Measurements from ENCODE around the gene RAPGEF4. TPM values are rescaled to one million over a fixed set of nuclear protein-coding genes. Genes with fewer than 3 reads are reported as not detected.

The RAPGEF4 gene
- total RNA-seq, 1 donor from 2014 or later = 7.2 TPM

DNA sequence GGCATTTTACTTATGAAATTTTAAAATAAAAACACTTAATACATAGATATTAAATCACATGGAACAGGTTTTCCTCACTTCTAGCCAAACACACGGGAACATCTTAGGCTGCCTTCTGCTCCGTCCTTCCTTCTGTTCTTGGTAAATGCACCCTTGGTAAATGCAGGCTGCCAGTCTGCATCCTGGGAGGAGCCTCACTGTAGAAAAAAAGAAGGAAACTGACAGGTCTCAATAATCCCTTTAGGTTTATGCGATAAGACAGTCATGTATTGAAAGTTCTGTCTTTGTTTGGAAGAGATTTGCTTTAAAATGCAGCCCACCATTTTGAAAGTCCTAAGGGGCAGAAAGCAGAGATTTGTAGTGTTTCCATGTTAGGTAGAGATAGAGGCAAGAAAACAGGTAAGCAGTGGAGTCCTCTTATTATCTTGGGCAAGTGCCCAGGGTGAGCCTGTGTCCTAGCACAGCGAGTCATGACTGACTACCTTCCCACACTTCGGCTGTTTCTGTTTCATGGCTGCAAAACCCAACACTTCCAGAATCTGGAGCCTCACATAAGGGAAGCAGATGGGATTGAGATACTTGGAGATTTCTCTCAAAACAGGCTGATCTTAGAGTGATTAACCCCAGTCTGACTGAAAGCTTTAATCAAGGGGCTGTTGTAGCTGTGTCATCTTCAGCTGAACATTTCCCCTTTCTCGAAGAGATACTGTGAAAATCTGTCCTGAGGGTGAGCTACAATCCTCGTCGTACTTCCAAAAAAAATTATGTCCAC lies 208.6 kb downstream of the RAPGEF4 start:
- DNase-seq (no peak), ATAC-seq (ENCODE audit: poor library complexity) (no peak)
- intact Hi-C loops (cut with DNase I) = no loop called here

DNA sequence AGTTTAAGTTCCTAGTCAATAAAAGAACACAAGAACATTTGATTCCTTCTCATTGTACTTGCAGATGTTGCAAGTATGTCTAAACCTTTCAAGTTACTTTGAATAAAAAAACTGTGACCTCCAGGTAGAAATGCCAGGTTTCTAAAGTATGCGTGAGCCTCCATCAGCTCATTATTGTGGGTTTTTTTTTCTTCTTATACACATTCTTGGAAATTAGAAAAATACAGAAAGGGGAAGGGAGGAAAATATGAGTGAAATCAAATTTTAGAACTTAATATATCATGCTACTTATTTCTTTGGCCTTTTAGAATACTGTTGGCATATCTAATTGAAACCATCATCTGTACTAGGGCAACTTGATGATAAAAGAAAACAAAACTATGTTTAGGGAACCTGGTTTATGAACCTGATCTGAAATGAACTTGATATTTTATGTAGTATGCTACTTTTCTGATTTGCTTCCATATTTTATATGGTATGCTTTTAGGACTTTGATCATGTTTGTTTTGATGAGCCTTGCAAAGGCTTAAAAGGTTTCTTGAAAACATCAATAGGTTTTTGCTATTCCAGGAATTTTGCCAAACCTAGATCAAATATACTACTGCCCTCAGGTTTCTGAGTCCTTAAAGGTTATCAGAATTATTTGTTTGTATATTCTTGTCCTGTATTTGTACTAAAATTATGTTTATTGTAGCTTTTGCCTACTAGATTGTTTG lies 209.3 kb downstream of the RAPGEF4 start:
- DNase-seq (no peak), ATAC-seq (ENCODE audit: poor library complexity) (no peak)
- intact Hi-C loops (cut with DNase I) = no loop called here

GRCh38 chr2:172945510-172945850 lies 209.8 kb downstream of the RAPGEF4 start:
- no peak for DNase-seq
- intact Hi-C loops (cut with DNase I) = no loop called here
- ATAC-seq (ENCODE audit: poor library complexity) = no peak

- intact Hi-C loops (cut with DNase I) = no loop called here
- no peak for ATAC-seq (ENCODE audit: poor library complexity)
- no peak for DNase-seq
Observed at GRCh38 chr2:172947461-172948153, 212.0 kb downstream of the RAPGEF4 start.

DNA sequence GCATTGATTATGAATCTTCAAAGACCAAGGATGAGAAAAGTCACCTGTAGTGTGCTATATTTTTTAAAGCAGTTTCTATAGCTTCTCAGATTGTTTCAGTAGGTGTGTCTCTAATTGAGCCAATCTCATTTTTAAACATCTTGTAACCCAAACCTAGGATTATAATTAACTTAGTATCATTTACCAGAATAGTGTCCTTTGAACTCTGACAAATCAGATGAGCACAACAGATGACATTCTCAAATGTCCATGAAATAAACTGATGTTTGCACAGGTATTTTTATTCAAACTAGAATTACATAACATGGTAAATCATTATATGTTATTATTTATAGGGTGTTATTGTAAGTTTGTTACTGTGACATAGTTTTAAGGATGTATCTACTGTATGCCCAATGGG lies 213.9 kb downstream of the RAPGEF4 start:
- DNase-seq = no peak
- intact Hi-C loops (cut with DNase I) = no loop called here
- no peak for ATAC-seq (ENCODE audit: poor library complexity)

DNA sequence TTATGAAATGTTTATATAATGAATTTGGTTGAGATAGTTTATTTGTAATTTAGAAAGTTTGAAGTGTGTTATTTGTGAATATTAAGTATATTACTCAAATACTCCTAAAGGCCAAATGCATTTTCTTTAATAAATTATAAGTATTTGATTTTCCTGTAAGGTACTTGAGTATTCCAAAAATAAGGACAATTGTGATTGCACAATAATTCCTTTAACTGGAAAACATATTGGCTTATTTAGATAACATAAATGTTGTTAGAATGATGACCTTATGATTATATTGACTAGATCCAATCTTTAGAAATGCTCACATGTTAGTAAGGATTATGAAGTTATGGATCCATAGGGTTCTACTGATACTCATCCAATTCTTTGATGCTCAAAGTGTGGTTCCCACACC lies 214.9 kb downstream of the RAPGEF4 start:
- DNase-seq (no peak), ATAC-seq (ENCODE audit: poor library complexity) (no peak)
- intact Hi-C loops (cut with DNase I) = no loop called here

- intact Hi-C loops (cut with DNase I) = no loop called here
- DNase-seq (no peak), ATAC-seq (ENCODE audit: poor library complexity) (no peak)
Observed at GRCh38 chr2:172951554-172951953, 215.9 kb downstream of the RAPGEF4 start.

DNA sequence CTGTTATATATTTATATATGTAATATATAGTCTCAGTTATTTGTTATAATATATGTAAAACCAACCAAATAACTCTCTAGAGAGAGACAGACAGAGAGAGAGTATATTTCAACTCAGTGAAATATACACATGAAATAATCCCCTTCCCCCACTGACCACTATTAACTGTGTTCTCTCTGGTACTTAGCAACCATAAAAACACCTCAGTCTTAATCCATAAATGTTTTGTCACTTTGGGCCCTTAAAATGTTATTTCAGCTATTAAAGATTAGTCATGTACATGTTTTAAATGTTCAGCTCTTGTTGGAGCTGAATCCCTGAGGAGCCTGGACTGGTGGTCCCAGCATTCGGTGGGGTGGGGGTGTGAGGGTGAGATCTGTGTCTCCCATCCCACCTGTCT lies 217.8 kb downstream of the RAPGEF4 start:
- intact Hi-C loops (cut with DNase I) = no loop called here
- DNase-seq (no peak), ATAC-seq (ENCODE audit: poor library complexity) (no peak)

- DNase-seq = no peak
- intact Hi-C loops (cut with DNase I) = no loop called here
- no peak for ATAC-seq (ENCODE audit: poor library complexity)
Observed at GRCh38 chr2:172953970-172954852, 218.6 kb downstream of the RAPGEF4 start.

GRCh38 chr2:172955587-172955986 lies 219.9 kb downstream of the RAPGEF4 start:
- ATAC-seq (ENCODE audit: poor library complexity) (no peak), DNase-seq (no peak)
- intact Hi-C loops (cut with DNase I) = no loop called here

GRCh38 chr2:172957734-172958133 lies 222.1 kb downstream of the RAPGEF4 start:
- ATAC-seq (ENCODE audit: poor library complexity) (no peak), DNase-seq (no peak)
- intact Hi-C loops (cut with DNase I) = no loop called here

- DNase-seq (no peak), ATAC-seq (ENCODE audit: poor library complexity) (no peak)
- intact Hi-C loops (cut with DNase I) = no loop called here
Observed at GRCh38 chr2:172962082-172962481, 226.4 kb downstream of the RAPGEF4 start.

DNA sequence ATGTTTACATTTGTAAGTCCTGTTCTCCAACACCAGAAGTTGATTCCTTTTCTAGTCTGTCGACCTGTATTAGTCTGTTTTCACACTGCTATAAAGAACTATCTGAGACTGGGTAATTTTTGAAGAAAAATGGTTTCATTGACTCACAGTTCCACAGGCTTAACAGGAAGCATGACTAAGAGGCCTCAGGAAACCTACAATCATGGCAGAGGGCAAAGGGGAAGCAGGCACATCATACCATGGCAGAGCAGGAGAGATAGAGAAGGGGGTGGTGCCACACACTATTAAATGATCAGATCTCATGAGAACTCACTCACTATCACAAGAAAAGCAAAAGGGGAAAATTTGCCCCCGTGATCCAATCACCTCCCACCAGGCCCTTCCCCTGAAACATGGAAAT lies 227.2 kb downstream of the RAPGEF4 start:
- DNase-seq (no peak), ATAC-seq (ENCODE audit: poor library complexity) (no peak)
- intact Hi-C loops (cut with DNase I) = no loop called here

DNA sequence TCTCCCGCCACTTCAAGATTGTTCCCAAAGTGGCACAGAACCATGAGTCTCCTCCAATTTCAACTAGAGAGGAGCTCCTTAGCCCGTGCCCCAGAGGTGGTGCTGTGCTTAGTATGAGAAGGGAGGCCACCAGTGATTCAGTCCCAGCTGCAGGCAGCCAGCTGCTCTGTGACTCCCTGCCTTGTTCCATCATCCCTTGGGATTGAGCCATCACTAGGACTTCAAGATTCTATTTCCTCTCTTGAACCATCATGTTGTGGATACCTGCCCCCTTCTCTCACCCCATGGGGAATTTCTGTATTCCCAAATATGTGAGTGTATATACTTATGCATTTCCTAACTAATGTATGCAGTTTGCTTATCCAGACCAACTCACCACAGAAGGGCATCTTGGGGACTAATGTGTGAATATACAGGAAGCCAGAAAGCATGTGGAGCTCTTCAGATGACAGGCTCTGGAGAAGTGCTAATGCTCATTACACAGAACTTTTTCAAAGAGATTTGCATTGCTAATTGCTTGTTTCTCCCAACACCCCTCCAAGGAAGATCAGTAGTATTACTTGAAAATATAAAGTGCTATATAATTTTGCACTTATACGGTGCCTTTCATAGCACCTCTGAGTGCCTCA lies 229.0 kb downstream of the RAPGEF4 start:
- no peak for DNase-seq
- intact Hi-C loops (cut with DNase I) = no loop called here
- ATAC-seq (ENCODE audit: poor library complexity) = no peak

GRCh38 chr2:172965433-172966212 lies 230.0 kb downstream of the RAPGEF4 start:
- no peak for ATAC-seq (ENCODE audit: poor library complexity)
- no peak for DNase-seq
- intact Hi-C loops (cut with DNase I) = no loop called here

DNA sequence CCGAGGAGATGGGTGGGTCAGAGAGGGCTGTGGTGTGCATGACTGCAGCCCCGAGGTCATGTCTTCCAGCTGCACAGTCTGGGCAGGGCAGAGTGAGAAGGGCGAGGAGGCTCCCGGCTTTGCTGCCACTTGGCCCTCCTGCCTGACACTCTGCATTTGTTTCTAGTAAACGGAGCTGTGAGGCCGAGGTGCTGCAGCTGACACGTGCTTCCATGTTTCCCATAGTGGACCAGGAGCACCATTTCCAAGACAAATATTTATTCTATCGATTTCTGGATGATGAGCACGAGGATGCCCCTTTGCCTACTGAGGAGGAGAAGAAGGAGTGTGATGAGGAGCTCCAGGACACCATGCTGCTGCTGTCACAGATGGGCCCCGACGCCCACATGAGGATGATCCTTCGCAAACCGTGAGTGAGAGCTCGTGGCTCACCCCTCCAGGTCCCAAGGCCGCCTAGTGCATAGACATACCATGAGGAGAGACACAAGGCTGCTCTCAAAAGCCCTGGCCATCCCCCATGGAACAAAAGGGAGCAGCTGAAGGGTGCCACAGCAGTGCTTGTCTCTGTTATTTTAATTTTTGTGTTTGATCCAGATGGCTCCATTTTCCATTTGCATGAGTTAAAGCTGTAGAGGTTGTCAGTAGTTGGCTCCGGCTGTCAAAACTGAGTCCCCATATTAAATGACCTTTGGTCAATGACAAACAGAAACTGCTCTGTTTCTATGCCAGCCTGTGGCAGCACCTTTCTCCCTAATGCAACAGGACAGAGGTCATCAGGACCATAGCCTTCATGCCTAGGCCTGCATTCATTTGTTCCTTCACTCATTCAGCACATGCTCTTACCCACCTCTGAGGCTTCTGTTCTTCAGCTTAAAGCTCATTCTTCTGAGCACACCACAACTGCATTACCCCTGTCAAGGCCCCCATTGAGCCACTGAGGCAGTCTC lies 231.7 kb downstream of the RAPGEF4 start:
- ATAC-seq (ENCODE audit: poor library complexity) (no peak), DNase-seq (no peak)
- intact Hi-C loops (cut with DNase I) = no loop called here

DNA sequence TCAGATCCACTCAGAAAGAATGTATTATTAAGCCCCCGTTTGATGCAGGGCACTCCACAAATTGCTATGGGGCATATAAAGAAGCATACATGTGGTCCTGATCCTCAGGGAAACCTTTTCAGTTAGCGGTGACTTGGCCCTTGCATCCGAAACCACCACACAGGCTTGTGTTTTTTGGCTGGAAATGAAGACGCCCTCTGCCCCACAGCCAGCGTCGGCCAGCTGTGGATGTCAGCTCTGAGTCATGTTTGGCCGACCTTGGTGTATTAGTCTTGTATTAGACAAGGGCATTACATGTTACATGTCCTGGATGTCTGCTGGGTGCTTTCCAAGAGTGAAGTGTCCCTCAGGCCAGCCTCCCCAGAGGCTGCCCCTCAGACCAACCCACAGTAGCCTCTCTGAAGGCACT lies 232.4 kb downstream of the RAPGEF4 start:
- intact Hi-C loops (cut with DNase I) = no loop called here
- DNase-seq (peak; percentile 82), ATAC-seq (ENCODE audit: poor library complexity) (peak; percentile 95)

Measured in Right ventricle myocardium superior (tissue), 1 donor.